Mucosa of descending colon (tissue), 3 donors: ENCODE data around the gene SLC29A3. TPM values are rescaled to one million over a fixed set of nuclear protein-coding genes. Genes with fewer than 3 reads are reported as not detected.

Experiments used
- ATAC-seq: fragments of 200-7000 bp; cut with Tn5 transposase; one replicate; pipeline ENCODE4 v1.9.1; 2020; ENCODE audit warnings: mild to moderate bottlenecking, moderate library complexity
- DNase-seq, 3 donors: peaks; one replicate each; pipeline ENCODE4 v3.0.0-alpha.2; 2020
- H3K36me3 ChIP-seq: fragments of 200-600 bp; one replicate; pipeline ENCODE4 v1.8.0; 2021; ENCODE audit warnings: low read depth, mild to moderate bottlenecking
- H3K4me1 ChIP-seq: fragments of 200-600 bp; one replicate; pipeline ENCODE4 v1.8.0; 2021; ENCODE audit warnings: low read depth, mild to moderate bottlenecking
- H3K4me3 ChIP-seq: fragments of 200-600 bp; one replicate; pipeline ENCODE4 v1.8.0; 2021; ENCODE audit warnings: mild to moderate bottlenecking
- H3K9me3 ChIP-seq: fragments of 200-600 bp; one replicate; pipeline ENCODE4 v1.8.0; 2021; ENCODE audit warnings: mild to moderate bottlenecking
- CTCF ChIP-seq: fragments of 200-600 bp; IDR thresholded peaks from one replicate; pipeline ENCODE4 v1.8.0; 2022; ENCODE audit warnings: antibody characterized with exemption, mild to moderate bottlenecking
- intact Hi-C, 2 donors: fragments of 100-400 bp; cut with DNase I in 1 of 2; cut with micrococcal nuclease in 1 of 2; formaldehyde crosslinking; loops; one replicate each; pipeline versions ENCODE4 v1.11.0 to v1.11.1; 2022; cut with DNase I, micrococcal nuclease
- total RNA-seq, 3 donors: library from RNA; stranded (reverse); fragmentation: NEBNext Ultra II Directional in 2 of 3; extraction: Animal tissue kit (Norgen Biotek cat#: 25700) in 2 of 3; gene quantifications; one replicate each; pipeline versions ENCODE4 v1.2.1 to v1.2.4, GENCODE V29; 2021 to 2023
- donor health status: DM: no; HTN: no; CAD: no; lungs with moderate emphysema.
- donor health status: DM: no; HTN: no; CAD: no.
- donor health status: DM: no; HTN: yes; CAD: no.

The SLC29A3 gene
- total RNA-seq, 3 donors from 2014 or later, result 6.0 to 6.4 (median 6.3) TPM

GRCh38 chr10:71361581-71361980 lies 42.5 kb downstream of the SLC29A3 start:
- no peak for TF ChIP-seq CTCF
- intact Hi-C loops, result no loop called here
- no peaks in the 10 kb centered on the region for H3K4me1 ChIP-seq
- ATAC-seq (no peak), DNase-seq (no peak)
- H3K36me3 ChIP-seq, result no peaks in the 10 kb centered on the region
- no peak overlapping the region for H3K4me3 ChIP-seq
- no peaks in the 10 kb centered on the region for H3K9me3 ChIP-seq

- no peak for ATAC-seq
- no peak for DNase-seq
- Histone ChIP-seq H3K9me3 (no peaks in the 10 kb centered on the region), H3K4me1 (no peaks in the 10 kb centered on the region), H3K36me3 (no peaks in the 10 kb centered on the region), H3K4me3 (no peak overlapping the region)
- intact Hi-C loops, result no loop called here
- no peak for TF ChIP-seq CTCF
Measured at GRCh38 chr10:71362141-71362540, 43.1 kb downstream of the SLC29A3 start.

GRCh38 chr10:71363936-71364335 lies 44.9 kb downstream of the SLC29A3 start:
- no peak for TF ChIP-seq CTCF
- DNase-seq (no peak), ATAC-seq (no peak)
- no peaks in the 10 kb centered on the region for H3K4me1 ChIP-seq
- intact Hi-C loops, result no loop called here
- no peak overlapping the region for H3K4me3 ChIP-seq
- H3K36me3 ChIP-seq, result no peaks in the 10 kb centered on the region
- H3K9me3 ChIP-seq, result no peaks in the 10 kb centered on the region

- Histone ChIP-seq H3K4me3 (no peak overlapping the region), H3K4me1 (no peaks in the 10 kb centered on the region), H3K9me3 (no peaks in the 10 kb centered on the region), H3K36me3 (no peaks in the 10 kb centered on the region)
- no peak for TF ChIP-seq CTCF
- ATAC-seq (no peak), DNase-seq (no peak)
- intact Hi-C loops, result no loop called here
Measured at GRCh38 chr10:71365366-71365765, 46.3 kb downstream of the SLC29A3 start.

GRCh38 chr10:71366690-71367089 lies 47.6 kb downstream of the SLC29A3 start:
- DNase-seq, result no peak
- H3K36me3 ChIP-seq, result no peaks in the 10 kb centered on the region
- no peak overlapping the region for H3K4me3 ChIP-seq
- intact Hi-C loops, result no loop called here
- TF ChIP-seq CTCF, result no peak
- H3K4me1 ChIP-seq, result no peaks in the 10 kb centered on the region
- no peaks in the 10 kb centered on the region for H3K9me3 ChIP-seq
- no peak for ATAC-seq

GRCh38 chr10:71367271-71367670 lies 48.2 kb downstream of the SLC29A3 start:
- Histone ChIP-seq H3K9me3 (no peaks in the 10 kb centered on the region), H3K4me1 (no peaks in the 10 kb centered on the region), H3K36me3 (no peaks in the 10 kb centered on the region), H3K4me3 (no peak overlapping the region)
- intact Hi-C loops, result no loop called here
- peak; percentile 47 for ATAC-seq
- no peak for DNase-seq
- TF ChIP-seq CTCF, result no peak
